Osteocyte (in vitro differentiated cells): Measurements from ENCODE around the gene JOSD2. TPM values are rescaled to one million over a fixed set of nuclear protein-coding genes. Genes with fewer than 3 reads are reported as not detected.

Experiments
- DNase-seq: peaks from one replicate; pipeline ENCODE4 v3.0.0; 2021; ENCODE audit warnings: mixed read lengths; ENCODE audit not compliant: unreplicated experiment; ENCODE audit errors: extremely low spot score
- H3K27ac Mint-ChIP-seq: one replicate; pipeline ENCODE4 v1.8.0; 2021; ENCODE audit warnings: mild to moderate bottlenecking, mixed read lengths; ENCODE audit not compliant: unreplicated experiment
- H3K27me3 Mint-ChIP-seq: one replicate; pipeline ENCODE4 v1.8.0; 2021; ENCODE audit warnings: mixed read lengths; ENCODE audit not compliant: unreplicated experiment
- H3K36me3 Mint-ChIP-seq: one replicate; pipeline ENCODE4 v1.8.0; 2021; ENCODE audit warnings: mixed read lengths; ENCODE audit not compliant: unreplicated experiment
- H3K4me1 Mint-ChIP-seq: one replicate; pipeline ENCODE4 v1.8.0; 2021; ENCODE audit warnings: mixed read lengths; ENCODE audit not compliant: unreplicated experiment
- H3K4me3 Mint-ChIP-seq: one replicate; pipeline ENCODE4 v1.8.0; 2021; ENCODE audit warnings: mild to moderate bottlenecking, moderate library complexity, mixed read lengths; ENCODE audit not compliant: unreplicated experiment
- H3K9me3 Mint-ChIP-seq: one replicate; pipeline ENCODE4 v1.8.0; 2021; ENCODE audit warnings: mixed read lengths; ENCODE audit not compliant: unreplicated experiment
- total RNA-seq: library from RNA; stranded (reverse); gene quantifications from 2 replicates; pipeline ENCODE4 v1.2.1, GENCODE V29; 2021
- TF ChIP-seq, protein P1 (sequence below): fragments of 200-600 bp; sonication (generic); IDR thresholded peaks from 2 replicates; pipeline ENCODE4 v1.5.0; 2021; ENCODE audit warnings: antibody characterized with exemption, mild to moderate bottlenecking, moderate library complexity

The JOSD2 gene
- total RNA-seq, 1 donor from 2014 or later = 43.7 TPM

DNA sequence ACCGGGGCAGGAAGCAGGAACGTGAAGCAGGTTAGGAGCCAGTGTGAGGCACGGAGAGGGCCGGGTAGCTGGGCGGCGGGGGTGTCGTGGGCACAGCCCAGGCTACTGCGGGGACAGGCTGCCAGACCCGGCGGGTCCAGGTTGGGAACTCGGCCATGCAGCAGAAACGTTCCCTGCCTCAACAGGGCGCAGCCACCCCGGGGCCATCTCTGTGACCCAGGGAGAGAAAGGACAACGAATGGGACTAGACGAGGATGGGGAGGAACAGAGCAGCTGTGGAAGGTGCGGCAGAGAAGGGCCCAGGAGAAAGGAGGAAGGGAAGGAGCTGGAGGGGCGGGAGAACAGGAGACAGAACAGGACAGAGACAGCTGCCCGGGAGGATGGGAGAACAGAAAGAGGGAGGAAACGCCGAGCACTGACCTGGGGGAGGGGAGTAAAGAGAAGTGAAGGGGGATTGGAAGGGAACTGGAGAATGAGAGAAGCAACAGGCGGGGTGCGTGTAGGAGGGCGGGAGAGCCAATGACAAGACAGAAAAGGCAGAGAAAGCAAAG lies 21.5 kb downstream of the JOSD2 start:
- Mint-ChIP-seq H3K4me3 (no peak overlapping the region), H3K9me3 (no peaks in the 10 kb centered on the region), H3K27me3 (peaks cover 35% of the 10 kb centered on the region), H3K4me1 (peaks cover 5% of the 10 kb centered on the region), H3K36me3 (peaks cover 8% of the 10 kb centered on the region), H3K27ac (no peak overlapping the region)
- DNase-seq = no peak
- TF ChIP-seq, protein P1, sequence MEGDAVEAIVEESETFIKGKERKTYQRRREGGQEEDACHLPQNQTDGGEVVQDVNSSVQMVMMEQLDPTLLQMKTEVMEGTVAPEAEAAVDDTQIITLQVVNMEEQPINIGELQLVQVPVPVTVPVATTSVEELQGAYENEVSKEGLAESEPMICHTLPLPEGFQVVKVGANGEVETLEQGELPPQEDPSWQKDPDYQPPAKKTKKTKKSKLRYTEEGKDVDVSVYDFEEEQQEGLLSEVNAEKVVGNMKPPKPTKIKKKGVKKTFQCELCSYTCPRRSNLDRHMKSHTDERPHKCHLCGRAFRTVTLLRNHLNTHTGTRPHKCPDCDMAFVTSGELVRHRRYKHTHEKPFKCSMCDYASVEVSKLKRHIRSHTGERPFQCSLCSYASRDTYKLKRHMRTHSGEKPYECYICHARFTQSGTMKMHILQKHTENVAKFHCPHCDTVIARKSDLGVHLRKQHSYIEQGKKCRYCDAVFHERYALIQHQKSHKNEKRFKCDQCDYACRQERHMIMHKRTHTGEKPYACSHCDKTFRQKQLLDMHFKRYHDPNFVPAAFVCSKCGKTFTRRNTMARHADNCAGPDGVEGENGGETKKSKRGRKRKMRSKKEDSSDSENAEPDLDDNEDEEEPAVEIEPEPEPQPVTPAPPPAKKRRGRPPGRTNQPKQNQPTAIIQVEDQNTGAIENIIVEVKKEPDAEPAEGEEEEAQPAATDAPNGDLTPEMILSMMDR = no peak

DNA sequence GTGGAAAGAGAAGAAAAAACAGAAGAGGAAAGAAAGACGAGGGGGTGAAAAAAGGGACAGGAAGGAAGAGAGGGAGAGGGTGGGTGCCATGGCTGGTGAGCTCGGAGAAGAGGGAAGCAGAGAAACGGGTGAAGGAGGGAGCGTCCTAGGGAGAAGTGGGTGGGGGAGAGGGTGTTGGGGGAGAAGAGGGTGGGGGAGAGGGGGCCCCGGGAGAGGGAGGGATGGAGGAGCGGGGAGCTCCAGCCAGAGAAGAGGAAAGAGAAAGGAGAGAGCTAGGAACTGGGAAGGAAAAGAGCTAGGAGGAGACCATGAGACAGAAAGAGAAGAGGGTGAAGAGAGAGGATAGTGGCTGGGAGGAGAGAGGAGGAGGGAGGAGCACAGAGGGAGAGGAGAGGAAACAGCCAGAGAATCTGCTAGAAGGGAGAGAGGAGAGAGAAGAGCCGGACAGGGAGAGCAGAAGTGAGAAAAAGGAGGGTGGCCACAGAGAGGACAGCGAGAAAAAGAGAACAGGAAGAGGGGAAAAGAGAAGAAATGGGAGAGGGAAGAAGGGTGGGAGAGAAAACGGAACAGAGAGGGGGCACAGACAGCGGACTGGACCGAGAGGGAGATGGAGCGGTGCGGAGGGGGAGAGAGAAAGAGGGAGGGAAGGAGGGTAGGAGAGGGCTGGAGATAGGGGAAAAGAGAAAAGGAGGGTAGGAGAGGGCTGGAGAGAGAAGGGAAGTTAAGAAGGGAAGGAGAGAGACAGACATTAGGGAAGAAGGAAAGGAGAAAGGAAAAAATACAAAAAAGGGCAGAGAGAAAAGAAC lies 22.4 kb downstream of the JOSD2 start:
- Mint-ChIP-seq H3K4me3 (no peak overlapping the region), H3K27ac (no peak overlapping the region), H3K36me3 (peaks cover 8% of the 10 kb centered on the region), H3K4me1 (peaks cover 5% of the 10 kb centered on the region), H3K27me3 (peaks cover 35% of the 10 kb centered on the region), H3K9me3 (no peaks in the 10 kb centered on the region)
- TF ChIP-seq, protein P1 = no peak
- no peak for DNase-seq

DNA sequence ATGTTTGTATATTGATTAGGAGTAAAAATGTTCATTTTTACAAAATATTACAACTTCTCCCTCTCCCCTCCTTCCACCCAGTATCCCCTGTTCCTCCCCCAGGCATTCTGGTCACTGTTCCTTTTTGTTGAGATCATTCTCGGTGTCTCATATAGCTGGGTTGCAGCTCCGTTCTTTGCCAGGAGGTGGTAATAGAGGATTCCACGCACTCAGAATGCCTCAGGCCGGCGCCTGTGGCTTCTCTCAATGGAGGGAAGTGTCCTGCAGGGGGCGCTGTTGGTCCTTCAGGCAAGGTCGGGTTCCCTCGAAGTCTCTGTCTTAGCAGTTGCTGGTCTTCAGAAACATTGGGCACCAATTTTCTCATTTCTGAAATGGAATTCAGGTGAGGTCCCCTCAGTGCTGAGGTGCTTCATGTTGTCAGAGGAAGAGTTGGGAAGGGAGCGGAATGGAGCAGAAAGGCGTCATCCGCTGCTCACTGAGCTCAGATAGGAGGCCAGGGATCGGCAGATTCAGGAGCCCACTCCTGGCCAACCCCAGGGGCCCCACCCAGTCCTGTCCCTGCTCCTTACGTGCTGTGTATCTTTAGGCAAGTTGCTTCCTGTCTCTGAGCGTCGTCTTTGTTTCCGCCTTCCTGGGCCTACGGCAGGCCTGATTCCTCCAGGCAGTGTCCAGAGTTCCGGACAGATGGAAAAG lies 24.0 kb downstream of the JOSD2 start:
- TF ChIP-seq, protein P1 = peak; percentile 51
- Mint-ChIP-seq H3K36me3 (peaks cover 16% of the 10 kb centered on the region), H3K9me3 (no peaks in the 10 kb centered on the region), H3K4me3 (no peak overlapping the region), H3K27me3 (peaks cover 31% of the 10 kb centered on the region), H3K27ac (no peak overlapping the region), H3K4me1 (peaks cover 5% of the 10 kb centered on the region)
- DNase-seq = peak; percentile 81

DNA sequence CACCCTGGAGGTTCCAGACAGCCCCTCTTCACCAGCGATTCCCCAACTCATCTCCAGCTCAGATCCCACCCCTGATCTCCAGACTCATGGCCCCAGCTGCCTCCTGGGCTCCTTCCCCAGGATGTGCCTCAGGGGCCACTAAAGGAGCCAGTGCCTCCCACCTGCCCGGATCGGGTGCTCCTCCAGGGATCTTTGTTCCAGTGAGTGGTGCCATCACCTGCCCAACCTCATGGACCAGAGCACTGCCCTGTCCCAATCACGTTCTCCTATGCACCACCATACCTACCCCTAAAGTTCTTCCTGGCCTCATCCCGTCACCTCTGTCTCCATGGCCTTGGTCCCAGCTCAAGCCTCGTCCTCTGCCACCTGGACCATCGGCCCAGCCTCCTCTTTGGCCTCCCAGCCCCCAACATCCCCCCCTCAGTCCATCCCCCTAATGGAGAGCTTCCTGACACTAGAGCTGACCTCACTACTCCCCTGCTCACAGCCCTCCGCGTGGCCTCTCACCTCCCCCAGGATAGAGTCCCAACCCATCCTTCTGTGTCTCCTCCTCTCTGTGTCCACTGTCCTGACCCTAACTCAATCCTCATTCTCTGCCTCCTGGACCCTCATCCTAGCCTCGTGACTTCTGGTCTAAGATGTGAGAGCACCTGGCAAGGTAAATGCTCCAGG lies 25.6 kb downstream of the JOSD2 start:
- H3K36me3 Mint-ChIP-seq = peaks cover 18% of the 10 kb centered on the region
- H3K4me3 Mint-ChIP-seq = no peak overlapping the region
- H3K27ac Mint-ChIP-seq = no peak overlapping the region
- no peak for DNase-seq
- H3K9me3 Mint-ChIP-seq = no peaks in the 10 kb centered on the region
- peaks cover 17% of the 10 kb centered on the region for H3K27me3 Mint-ChIP-seq
- TF ChIP-seq, protein P1 = no peak
- no peaks in the 10 kb centered on the region for H3K4me1 Mint-ChIP-seq
